ENCODE data around the gene HOATZ.

DNA sequence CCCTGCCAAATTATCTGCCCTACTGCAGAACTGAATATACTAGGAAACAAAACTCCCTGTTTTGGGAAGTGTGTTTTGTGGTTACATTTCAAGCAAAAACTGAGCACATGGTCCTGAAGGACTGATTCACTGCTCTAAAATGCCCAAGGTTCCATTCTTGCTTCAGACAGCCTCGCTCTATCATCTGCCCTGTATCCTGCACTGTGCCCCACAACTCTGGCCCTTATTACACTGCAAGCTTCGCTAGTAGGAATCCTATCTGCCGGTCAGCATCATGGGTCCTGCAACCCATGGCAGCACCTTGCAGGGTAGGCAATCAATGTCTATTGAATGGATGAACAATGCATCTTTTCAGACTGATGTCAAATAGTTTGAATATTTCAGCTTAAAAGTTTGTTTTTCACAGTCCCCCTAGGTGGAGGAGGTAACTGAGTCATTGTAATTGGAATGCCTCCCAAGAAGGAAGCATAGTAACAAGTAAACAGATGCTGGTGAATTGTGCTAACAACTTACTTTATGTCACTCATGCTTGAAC, 47.3 kb downstream of the HOATZ start:
- TF ChIP-seq, protein P1, sequence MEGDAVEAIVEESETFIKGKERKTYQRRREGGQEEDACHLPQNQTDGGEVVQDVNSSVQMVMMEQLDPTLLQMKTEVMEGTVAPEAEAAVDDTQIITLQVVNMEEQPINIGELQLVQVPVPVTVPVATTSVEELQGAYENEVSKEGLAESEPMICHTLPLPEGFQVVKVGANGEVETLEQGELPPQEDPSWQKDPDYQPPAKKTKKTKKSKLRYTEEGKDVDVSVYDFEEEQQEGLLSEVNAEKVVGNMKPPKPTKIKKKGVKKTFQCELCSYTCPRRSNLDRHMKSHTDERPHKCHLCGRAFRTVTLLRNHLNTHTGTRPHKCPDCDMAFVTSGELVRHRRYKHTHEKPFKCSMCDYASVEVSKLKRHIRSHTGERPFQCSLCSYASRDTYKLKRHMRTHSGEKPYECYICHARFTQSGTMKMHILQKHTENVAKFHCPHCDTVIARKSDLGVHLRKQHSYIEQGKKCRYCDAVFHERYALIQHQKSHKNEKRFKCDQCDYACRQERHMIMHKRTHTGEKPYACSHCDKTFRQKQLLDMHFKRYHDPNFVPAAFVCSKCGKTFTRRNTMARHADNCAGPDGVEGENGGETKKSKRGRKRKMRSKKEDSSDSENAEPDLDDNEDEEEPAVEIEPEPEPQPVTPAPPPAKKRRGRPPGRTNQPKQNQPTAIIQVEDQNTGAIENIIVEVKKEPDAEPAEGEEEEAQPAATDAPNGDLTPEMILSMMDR (IDR thresholded peaks at IDR 0.05; ENCODE audit: low read length): no peak
- TF ChIP-seq EZH2 (IDR thresholded peaks at IDR 0.05; ENCODE audit: borderline replicate concordance, low read length): no peak
